MM.1S (cell line): ENCODE data around the gene SH2D4B.

ENCODE experiments used
- DNase-seq: peaks from one replicate; pipeline ENCODE4 v3.0.0-alpha.2; 2015
- H2AFZ ChIP-seq: fragments of 300-600 bp; sonication (generic); 2 replicates; pipeline ENCODE4 v1.6.0; 2016; ENCODE audit warnings: antibody characterized with exemption, low read length
- H3F3A ChIP-seq: fragments of 300-600 bp; sonication (generic); 2 replicates; pipeline ENCODE4 v1.6.1; 2016; ENCODE audit warnings: mild to moderate bottlenecking, antibody characterized with exemption, low read length, moderate library complexity, mixed read lengths; ENCODE audit not compliant: insufficient read depth
- H3K27ac ChIP-seq: fragments of 300-600 bp; sonication (generic); 2 replicates; pipeline ENCODE4 v1.5.1; 2016; ENCODE audit warnings: mild to moderate bottlenecking, low read length
- H3K27me3 ChIP-seq: fragments of 300-600 bp; sonication (generic); replicated peaks from 2 replicates; pipeline ENCODE4 v1.6.0; 2016; ENCODE audit warnings: low read length; ENCODE audit not compliant: insufficient read depth
- H3K36me3 ChIP-seq: fragments of 300-600 bp; sonication (generic); replicated peaks from 2 replicates; pipeline ENCODE4 v1.6.1; 2016; ENCODE audit warnings: mild to moderate bottlenecking, low read length, mixed read lengths; ENCODE audit not compliant: insufficient read depth
- H3K4me1 ChIP-seq: fragments of 300-600 bp; sonication (generic); 2 replicates; pipeline ENCODE4 v1.6.1; 2016; ENCODE audit warnings: low read length, mixed read lengths
- H3K4me2 ChIP-seq: fragments of 300-600 bp; sonication (generic); 2 replicates; pipeline ENCODE4 v1.6.0; 2016; ENCODE audit warnings: low read depth, low read length
- H3K4me3 ChIP-seq: fragments of 300-600 bp; sonication (generic); 2 replicates; pipeline ENCODE4 v1.5.1; 2016; ENCODE audit warnings: low read length, mixed read lengths
- H3K79me2 ChIP-seq: fragments of 300-600 bp; sonication (generic); 2 replicates; pipeline ENCODE4 v1.6.1; 2016; ENCODE audit warnings: mixed run types, low read length, mixed read lengths
- H3K9ac ChIP-seq: fragments of 300-600 bp; sonication (generic); 2 replicates; pipeline ENCODE4 v1.6.1; 2016; ENCODE audit warnings: low read length, mixed read lengths
- H3K9me2 ChIP-seq: fragments of 300-600 bp; sonication (generic); replicated peaks from 2 replicates; pipeline ENCODE4 v1.6.1; 2016; ENCODE audit warnings: mild to moderate bottlenecking, low read length, mixed read lengths; ENCODE audit not compliant: insufficient read depth
- H3K9me3 ChIP-seq: fragments of 300-600 bp; sonication (generic); replicated peaks from 2 replicates; pipeline ENCODE4 v1.6.1; 2016; ENCODE audit warnings: mild to moderate bottlenecking, low read length, mixed read lengths; ENCODE audit not compliant: insufficient read depth
- H4K20me1 ChIP-seq: fragments of 300-600 bp; sonication (generic); 2 replicates; pipeline ENCODE4 v1.6.1; 2016; ENCODE audit warnings: mild to moderate bottlenecking, low read length, moderate library complexity, mixed read lengths; ENCODE audit not compliant: insufficient read depth
- CTCF ChIP-seq: fragments of 300-600 bp; sonication (generic); IDR thresholded peaks from 2 replicates; pipeline ENCODE4 v1.5.1; 2016; ENCODE audit warnings: antibody characterized with exemption, low read length, mixed read lengths
- EZH2 ChIP-seq: fragments of 300-600 bp; sonication (generic); optimal IDR thresholded peaks from 2 replicates; pipeline ENCODE3; 2017; ENCODE audit warnings: low read depth, mild to moderate bottlenecking, antibody characterized with exemption, low read length, mixed read lengths
- EZH2phosphoT487 ChIP-seq: fragments of 300-600 bp; sonication (generic); IDR thresholded peaks from 2 replicates; pipeline ENCODE4 v1.6.1; 2018; ENCODE audit warnings: antibody characterized with exemption, low read length

The SH2D4B gene

GRCh38 chr10:80588546-80588945 lies 50.8 kb downstream of the SH2D4B start:
- Histone ChIP-seq H3K36me3 (no peaks in the 10 kb centered on the region), H4K20me1 (no peaks in the 10 kb centered on the region), H3K4me1 (no peaks in the 10 kb centered on the region)

GRCh38 chr10:80589726-80590373 lies 52.1 kb downstream of the SH2D4B start:
- H3K9ac ChIP-seq = no peak overlapping the region
- H3K9me3 ChIP-seq = no peaks in the 10 kb centered on the region
- H3K27me3 ChIP-seq = no peaks in the 10 kb centered on the region
- no peak overlapping the region for H3K4me2 ChIP-seq
- TF ChIP-seq EZH2phosphoT487 = no peak
- TF ChIP-seq CTCF = no peak
- no peak for TF ChIP-seq EZH2
- no peak overlapping the region for H3K4me3 ChIP-seq
- no peak overlapping the region for H2AFZ ChIP-seq
- no peak for DNase-seq
- H3K27ac ChIP-seq = no peak overlapping the region
- no peaks in the 10 kb centered on the region for H3K4me1 ChIP-seq
- no peaks in the 10 kb centered on the region for H3K9me2 ChIP-seq
- no peaks in the 10 kb centered on the region for H3K36me3 ChIP-seq
- no peaks in the 10 kb centered on the region for H3F3A ChIP-seq
- no peaks in the 10 kb centered on the region for H3K79me2 ChIP-seq
- H4K20me1 ChIP-seq = no peaks in the 10 kb centered on the region

More at GRCh38 chr10:80588546-80588945, 50.8 kb downstream of the SH2D4B start:
- Histone ChIP-seq H3F3A (no peaks in the 10 kb centered on the region), H3K27ac (no peak overlapping the region), H3K4me2 (no peak overlapping the region), H3K79me2 (no peaks in the 10 kb centered on the region), H2AFZ (no peak overlapping the region), H3K27me3 (no peaks in the 10 kb centered on the region), H3K9ac (no peak overlapping the region), H3K9me3 (no peaks in the 10 kb centered on the region), H3K4me3 (no peak overlapping the region), H3K9me2 (no peaks in the 10 kb centered on the region)
- DNase-seq = no peak
- TF ChIP-seq CTCF (no peak), EZH2phosphoT487 (no peak), EZH2 (no peak)

- Histone ChIP-seq H3K27ac (no peak overlapping the region), H2AFZ (no peak overlapping the region), H3K9me3 (no peaks in the 10 kb centered on the region), H3F3A (no peaks in the 10 kb centered on the region), H3K4me2 (no peak overlapping the region), H3K9ac (no peak overlapping the region), H3K79me2 (no peaks in the 10 kb centered on the region), H3K27me3 (no peaks in the 10 kb centered on the region), H3K4me1 (no peaks in the 10 kb centered on the region), H3K9me2 (no peaks in the 10 kb centered on the region), H3K36me3 (no peaks in the 10 kb centered on the region), H4K20me1 (no peaks in the 10 kb centered on the region), H3K4me3 (no peak overlapping the region)
- no peak for TF ChIP-seq CTCF
- DNase-seq = no peak
These were observed 53.0 kb downstream of the SH2D4B start for GRCh38 chr10:80590585-80591125.
